Small intestine (tissue), 7 donors: ENCODE measurements around the gene LENEP. TPM values are rescaled to one million over a fixed set of nuclear protein-coding genes. Genes with fewer than 3 reads are reported as not detected.

Experiments used
- DNase-seq, 2 donors: peaks; one replicate each; pipeline versions ENCODE4 v3.0.0 to v3.0.0-alpha.2; 2013
- FAIRE-seq: peaks from 2 replicates; lab custom pipeline; 2012; peaks lifted over from hg19 to GRCh38; lab: Jason Lieb, UNC
- H3K27ac ChIP-seq, 3 donors: one replicate each; pipeline ENCODE4 v1.5.1; 2013; ENCODE audit warnings: low read length in 2 of 3, mild to moderate bottlenecking in 2 of 3, control low read depth in 1 of 3, inconsistent platforms in 1 of 3, low read depth in 1 of 3, moderate library complexity in 1 of 3
- H3K27me3 ChIP-seq, 3 donors: one replicate each; pipeline ENCODE4 v1.6.1; 2013; ENCODE audit warnings: low read length in 3 of 3, inconsistent platforms in 1 of 3; ENCODE audit not compliant: control insufficient read depth in 3 of 3, insufficient read depth in 3 of 3
- H3K36me3 ChIP-seq, 3 donors: one replicate each; pipeline ENCODE4 v1.6.1; 2013; ENCODE audit warnings: low read length in 3 of 3, inconsistent platforms in 1 of 3, low read depth in 1 of 3, mild to moderate bottlenecking in 1 of 3, moderate library complexity in 1 of 3; ENCODE audit not compliant: control insufficient read depth in 3 of 3, insufficient read depth in 2 of 3
- H3K4me1 ChIP-seq, 3 donors: one replicate each; pipeline ENCODE4 v1.6.1; 2013; ENCODE audit warnings: low read length in 2 of 3, inconsistent platforms in 1 of 3, low read depth in 1 of 3, mild to moderate bottlenecking in 1 of 3, moderate library complexity in 1 of 3; ENCODE audit not compliant: control insufficient read depth in 3 of 3, insufficient read depth in 2 of 3
- H3K4me3 ChIP-seq, 3 donors: one replicate each; pipeline ENCODE4 v1.5.1; 2013; ENCODE audit warnings: low read length in 3 of 3, control low read depth in 1 of 3, inconsistent platforms in 1 of 3, low read depth in 1 of 3, mild to moderate bottlenecking in 1 of 3, moderate library complexity in 1 of 3
- H3K9me3 ChIP-seq, 2 donors: one replicate each; pipeline ENCODE4 v1.6.1; 2013; ENCODE audit warnings: low read depth in 1 of 2, low read length in 1 of 2; ENCODE audit not compliant: control insufficient read depth in 2 of 2, insufficient read depth in 1 of 2
- WGBS, 3 donors: extraction: QIAGEN DNeasy Blood & Tissue Kit; methylation state at CpG; one replicate each; pipeline ENCODE4 v1.1.7; 2013; 5-methylcytosine and 5-hydroxymethylcytosine counted together
- polyA plus RNA-seq, 4 donors: library from polyadenylated mRNA; stranded (reverse) in 3 of 4; unstranded in 1 of 4; fragments of 200-250 nt in 3 of 4; fragments of 120-200 nt in 1 of 4; gene quantifications; one replicate each; pipeline versions ENCODE4 v1.2.1 to v1.2.3, GENCODE V29; 2013
- donor health status: healthy with polysubstance abuse.
- donor health status: control.
- donor health status: control.
- donor health status: Bipolar disorder and iron deficiency.
- donor health status: healthy.

Gene LENEP
- polyA plus RNA-seq, 4 donors = 0.64 TPM; not detected in 3

GRCh38 chr1:155001675-155002463 lies 8.5 kb downstream of the LENEP start:
- Histone ChIP-seq H3K4me1 (peaks cover 8 to 43% (median 21%) of the 10 kb centered on the region in 3 donors), H3K27me3 (no peaks in the 10 kb centered on the region), H3K36me3 (peaks cover 0 to 27% (median 0%) of the 10 kb centered on the region in 3 donors), H3K27ac (peak overlapping the region; percentile 91 to 97 (median 94)), H3K9me3 (no peaks in the 10 kb centered on the region), H3K4me3 (peak overlapping the region; percentile 70 to 78 (median 77))
- WGBS, 3 donors = 0 to 1% (median 1%) methylated on average over 26 to 38 of the region's 38 CpGs
- DNase-seq (peak; percentile 99), FAIRE-seq (no peak)

DNA sequence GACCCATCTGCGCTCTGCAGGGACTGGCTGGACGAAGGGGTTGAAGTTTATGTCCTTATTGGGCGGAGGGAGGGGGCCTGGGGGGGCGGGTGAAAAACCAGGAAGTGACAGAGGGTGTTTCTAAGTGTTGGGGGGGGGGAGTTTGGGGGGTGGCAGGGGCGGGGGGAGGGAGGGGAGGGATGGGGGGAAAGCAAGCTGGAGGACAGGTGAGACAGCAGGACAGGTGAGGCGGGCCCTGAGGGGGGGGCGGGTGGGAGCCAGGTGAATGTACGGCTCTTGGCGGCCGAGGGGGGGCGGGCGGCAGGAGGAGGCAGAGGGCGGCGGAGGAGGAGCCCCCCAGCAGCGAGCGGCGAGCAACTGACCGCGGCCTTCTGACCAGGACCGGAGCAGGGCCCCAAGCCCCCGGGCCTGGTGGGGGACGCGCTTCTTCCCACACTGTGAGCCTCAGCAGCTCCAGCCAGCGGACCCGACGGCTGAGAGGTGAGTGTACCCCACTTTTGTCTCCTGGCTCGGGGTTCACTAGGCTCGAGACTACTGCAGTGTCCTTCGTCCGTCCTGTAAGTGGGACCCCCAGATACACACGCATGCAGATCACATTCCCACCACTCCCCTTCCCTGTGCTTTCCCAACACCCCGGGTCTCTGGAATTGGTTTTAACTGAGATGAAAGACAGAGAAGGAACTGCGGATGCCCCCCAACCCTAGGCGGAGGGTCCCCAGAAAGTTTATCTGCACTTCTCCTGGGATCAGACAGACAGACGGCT lies 9.3 kb downstream of the LENEP start, which contains the start of gene ZBTB7B:
ZBTB7B (plus strand) TSS at position 339 of the 763 bp plus-strand sequence. CDS start 11,859 bp downstream, outside the sequence.
- Histone ChIP-seq H3K27me3 (no peaks in the 10 kb centered on the region), H3K36me3 (peaks cover 0 to 31% (median 0%) of the 10 kb centered on the region in 3 donors), H3K4me1 (peaks cover 8 to 50% (median 21%) of the 10 kb centered on the region in 3 donors), H3K9me3 (no peaks in the 10 kb centered on the region), H3K27ac (peak within 1 kb of the TSS; percentile 96 to 99 (median 98)), H3K4me3 (peak within 1 kb of the TSS; percentile 70 to 88 (median 77))
- 0 to 1% (median 0%) methylated on average over 19 to 35 of the region's 35 CpGs for WGBS, 3 donors
- FAIRE-seq (no peak), DNase-seq (peak in 1 of 2 donors; percentile 66)

GRCh38 chr1:155003227-155003765 lies 9.9 kb downstream of the LENEP start:
- FAIRE-seq = no peak
- peaks cover 0 to 36% (median 0%) of the 10 kb centered on the region in 3 donors for H3K36me3 ChIP-seq
- peaks cover 8 to 57% (median 21%) of the 10 kb centered on the region in 3 donors for H3K4me1 ChIP-seq
- H3K9me3 ChIP-seq = no peaks in the 10 kb centered on the region
- WGBS, 3 donors = 0 to 1% (median 0%) methylated on average over 33 to 37 of the region's 37 CpGs
- peak overlapping the region; percentile 70 to 88 (median 77) for H3K4me3 ChIP-seq
- H3K27me3 ChIP-seq = no peaks in the 10 kb centered on the region
- H3K27ac ChIP-seq = peak overlapping the region; percentile 96 to 99 (median 98)
- DNase-seq = peak in 1 of 2 donors; percentile 59

DNA sequence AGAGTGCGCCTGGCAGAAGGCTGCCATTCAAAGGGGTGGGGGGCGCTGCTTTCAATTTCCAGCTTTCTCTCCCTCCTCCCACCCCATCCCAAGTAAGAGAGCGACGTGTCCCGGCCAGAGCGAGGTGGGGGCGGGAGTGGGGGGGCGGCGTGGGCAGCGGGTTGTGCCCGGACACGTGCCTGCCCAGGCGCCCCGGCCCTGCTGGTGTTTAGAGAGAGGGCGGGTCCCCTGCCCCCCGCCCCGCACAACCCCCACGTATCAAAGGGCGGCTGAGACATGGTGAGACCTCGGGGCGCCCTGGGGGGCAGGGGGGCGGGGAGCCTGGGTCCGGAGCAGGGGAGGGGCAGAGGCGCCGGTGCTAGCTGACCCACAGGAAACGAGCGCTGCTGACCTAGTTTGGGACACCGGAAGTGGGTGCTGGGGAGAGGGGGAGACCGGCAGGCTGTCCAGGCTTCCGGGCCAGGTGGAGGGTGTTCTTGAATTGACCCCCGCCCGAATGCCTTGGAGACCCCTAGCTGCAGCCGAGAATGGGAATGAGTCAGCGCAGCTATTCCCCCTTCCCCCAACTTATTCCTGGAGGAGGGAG lies 10.5 kb downstream of the LENEP start:
- H3K36me3 ChIP-seq = peaks cover 0 to 42% (median 0%) of the 10 kb centered on the region in 3 donors
- H3K9me3 ChIP-seq = no peaks in the 10 kb centered on the region
- DNase-seq (peak; percentile 74 to 88), FAIRE-seq (no peak)
- peaks cover 8 to 61% (median 21%) of the 10 kb centered on the region in 3 donors for H3K4me1 ChIP-seq
- 1 to 5% (median 1%) methylated on average over 25 to 34 of the region's 34 CpGs for WGBS, 3 donors
- peak overlapping the region; percentile 70 to 88 (median 77) for H3K4me3 ChIP-seq
- H3K27ac ChIP-seq = peak overlapping the region; percentile 96 to 99 (median 98)
- no peaks in the 10 kb centered on the region for H3K27me3 ChIP-seq

DNA sequence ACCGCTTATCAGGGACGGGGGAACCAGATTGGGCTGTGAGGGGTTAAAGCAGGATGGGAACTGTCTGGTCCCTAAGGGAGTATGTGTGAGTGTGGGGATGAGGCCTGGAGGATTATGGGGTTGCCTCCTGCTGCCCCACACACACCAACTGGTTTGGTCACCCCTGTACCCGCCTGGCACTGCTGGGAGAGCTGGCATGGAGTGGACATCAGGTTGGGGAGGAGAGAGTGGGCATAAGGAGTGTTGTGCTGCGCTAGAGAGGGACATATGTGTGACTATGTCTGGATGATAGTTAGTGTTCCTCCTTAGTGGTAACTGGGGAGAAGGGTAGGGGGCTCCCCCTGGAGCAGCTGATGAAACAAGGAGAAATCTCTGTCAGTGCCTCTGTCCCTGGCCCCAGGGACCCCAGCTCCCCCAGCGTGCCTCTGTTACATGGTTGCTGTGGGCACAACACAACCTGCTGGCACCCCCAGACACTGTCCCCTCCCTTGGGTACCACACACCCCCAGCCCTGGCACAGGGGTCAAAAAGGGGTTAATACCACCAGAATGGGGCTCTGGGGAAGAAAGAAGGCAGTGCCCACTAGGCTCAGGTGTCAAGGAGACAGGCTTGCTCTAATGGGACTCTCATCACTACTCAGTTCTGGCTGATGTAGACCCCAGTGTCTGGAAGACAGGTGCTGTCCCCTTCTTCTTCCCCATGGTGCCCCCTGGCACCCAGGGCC lies 11.1 kb downstream of the LENEP start:
- 9 to 30% (median 27%) methylated on average over 4 to 5 of the region's 5 CpGs for WGBS, 3 donors
- Histone ChIP-seq H3K9me3 (no peaks in the 10 kb centered on the region), H3K4me3 (peak overlapping the region; percentile 70 to 88 (median 77)), H3K4me1 (peaks cover 8 to 61% (median 21%) of the 10 kb centered on the region in 3 donors), H3K27ac (peak overlapping the region; percentile 96 to 99 (median 98)), H3K36me3 (peaks cover 0 to 48% (median 0%) of the 10 kb centered on the region in 3 donors), H3K27me3 (no peaks in the 10 kb centered on the region)
- DNase-seq (no peak), FAIRE-seq (no peak)

DNA sequence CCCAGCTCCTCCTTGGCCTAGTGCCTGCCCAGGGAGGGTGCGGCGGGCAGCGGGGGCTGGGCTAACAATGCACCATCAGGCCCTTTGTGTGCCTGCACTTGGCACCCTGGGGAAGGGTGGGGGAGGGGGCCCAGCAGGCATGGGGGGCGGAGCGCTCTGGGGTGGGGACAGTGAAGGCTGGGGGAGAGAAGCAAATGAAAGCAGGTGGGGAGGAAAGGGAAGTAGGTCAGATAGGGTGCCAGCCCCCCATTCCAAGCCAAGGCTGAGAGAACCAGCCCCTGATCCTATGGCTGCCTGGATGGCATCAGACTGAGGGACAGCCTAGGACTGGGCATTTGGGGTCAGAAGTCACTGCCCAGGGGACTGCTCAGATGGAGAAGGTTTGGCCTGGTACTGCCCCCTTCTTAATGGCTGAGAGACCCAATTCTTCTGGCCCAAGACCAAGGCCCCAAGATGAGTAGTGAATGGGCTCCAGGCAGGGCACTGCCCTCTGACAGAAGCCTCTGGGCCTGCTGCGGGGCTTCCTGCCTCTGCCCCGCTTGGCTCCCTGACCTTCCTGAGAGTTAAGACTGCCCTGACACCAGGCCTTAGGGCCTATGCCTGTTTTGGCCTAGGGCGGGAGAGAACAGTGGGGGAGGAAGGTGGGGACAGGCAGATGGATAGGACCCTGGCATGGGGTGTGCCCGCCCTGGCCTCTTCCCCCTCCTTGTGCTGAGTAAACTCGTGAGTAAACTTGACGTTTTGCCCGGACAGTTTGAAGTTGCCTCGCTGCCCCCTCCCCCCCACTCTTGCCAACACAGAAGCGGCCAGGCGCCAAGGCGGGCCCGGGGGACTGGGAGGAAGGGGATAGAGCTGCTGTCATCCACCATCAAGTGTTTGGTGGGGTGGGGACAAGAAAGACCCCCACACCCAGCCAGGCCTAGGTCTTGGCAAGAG lies 12.0 kb downstream of the LENEP start:
- peak overlapping the region; percentile 96 to 99 (median 98) for H3K27ac ChIP-seq
- H3K27me3 ChIP-seq = no peaks in the 10 kb centered on the region
- FAIRE-seq (no peak), DNase-seq (peak in 1 of 2 donors; percentile 81)
- H3K4me1 ChIP-seq = peaks cover 7 to 61% (median 19%) of the 10 kb centered on the region in 3 donors
- peak overlapping the region; percentile 4 to 88 (median 77) for H3K4me3 ChIP-seq
- WGBS, 3 donors = 14 to 41% (median 33%) methylated on average over 16 to 17 of the region's 17 CpGs
- H3K9me3 ChIP-seq = no peaks in the 10 kb centered on the region
- peaks cover 0 to 57% (median 0%) of the 10 kb centered on the region in 3 donors for H3K36me3 ChIP-seq
